Measurements from ENCODE around the gene CDH2.

DNA sequence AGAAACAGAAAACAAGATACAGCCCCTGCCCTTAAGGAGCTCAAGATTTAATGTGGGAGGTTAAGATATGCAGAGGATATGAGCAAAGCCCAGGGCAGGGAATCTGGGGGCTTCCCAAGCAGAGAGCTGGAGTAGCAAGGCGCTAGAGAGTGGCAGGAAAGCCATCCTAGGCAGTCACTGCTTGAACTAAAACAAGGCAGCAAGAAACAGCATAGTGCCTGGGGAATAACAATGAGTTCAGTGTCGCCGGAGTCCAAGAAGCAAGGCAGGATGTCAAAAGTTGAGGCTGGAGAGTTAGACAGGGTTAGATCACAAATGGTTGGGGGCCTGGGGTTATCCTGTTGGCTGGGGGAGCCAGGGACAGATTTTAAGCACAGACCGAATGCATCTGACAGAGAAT is 24.6 kb downstream of the CDH2 start:
- TF ChIP-seq STAT1 (IDR thresholded peaks at IDR 0.05; ENCODE audit: unreplicated experiment) (no peak), CREB1 (CRISPR knock-in tag; IDR thresholded peaks at IDR 0.05; ENCODE audit: low read depth) (no peak), EZH2 (IDR thresholded peaks at IDR 0.05; ENCODE audit: low read depth, unreplicated experiment) (no peak), POLR2AphosphoS5 (IDR thresholded peaks at IDR 0.05; ENCODE audit: low read depth) (no peak), EZH2phosphoT487 (IDR thresholded peaks at IDR 0.05; ENCODE audit: unreplicated experiment) (no peak), NANOG (IDR thresholded peaks at IDR 0.05; ENCODE audit: borderline replicate concordance) (no peak), JUNB (IDR thresholded peaks at IDR 0.05; ENCODE audit: unreplicated experiment) (no peak), ZNF114 (CRISPR knock-in tag; IDR thresholded peaks at IDR 0.05) (no peak), ZNF331 (CRISPR knock-in tag; IDR thresholded peaks at IDR 0.05; ENCODE audit: low read depth) (no peak)
- TF ChIP-seq, protein P1, sequence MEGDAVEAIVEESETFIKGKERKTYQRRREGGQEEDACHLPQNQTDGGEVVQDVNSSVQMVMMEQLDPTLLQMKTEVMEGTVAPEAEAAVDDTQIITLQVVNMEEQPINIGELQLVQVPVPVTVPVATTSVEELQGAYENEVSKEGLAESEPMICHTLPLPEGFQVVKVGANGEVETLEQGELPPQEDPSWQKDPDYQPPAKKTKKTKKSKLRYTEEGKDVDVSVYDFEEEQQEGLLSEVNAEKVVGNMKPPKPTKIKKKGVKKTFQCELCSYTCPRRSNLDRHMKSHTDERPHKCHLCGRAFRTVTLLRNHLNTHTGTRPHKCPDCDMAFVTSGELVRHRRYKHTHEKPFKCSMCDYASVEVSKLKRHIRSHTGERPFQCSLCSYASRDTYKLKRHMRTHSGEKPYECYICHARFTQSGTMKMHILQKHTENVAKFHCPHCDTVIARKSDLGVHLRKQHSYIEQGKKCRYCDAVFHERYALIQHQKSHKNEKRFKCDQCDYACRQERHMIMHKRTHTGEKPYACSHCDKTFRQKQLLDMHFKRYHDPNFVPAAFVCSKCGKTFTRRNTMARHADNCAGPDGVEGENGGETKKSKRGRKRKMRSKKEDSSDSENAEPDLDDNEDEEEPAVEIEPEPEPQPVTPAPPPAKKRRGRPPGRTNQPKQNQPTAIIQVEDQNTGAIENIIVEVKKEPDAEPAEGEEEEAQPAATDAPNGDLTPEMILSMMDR (conservative IDR thresholded peaks at IDR 0.05; ENCODE audit: low read depth in 2 of 2), result no peak
- TF ChIP-seq, protein P2, sequence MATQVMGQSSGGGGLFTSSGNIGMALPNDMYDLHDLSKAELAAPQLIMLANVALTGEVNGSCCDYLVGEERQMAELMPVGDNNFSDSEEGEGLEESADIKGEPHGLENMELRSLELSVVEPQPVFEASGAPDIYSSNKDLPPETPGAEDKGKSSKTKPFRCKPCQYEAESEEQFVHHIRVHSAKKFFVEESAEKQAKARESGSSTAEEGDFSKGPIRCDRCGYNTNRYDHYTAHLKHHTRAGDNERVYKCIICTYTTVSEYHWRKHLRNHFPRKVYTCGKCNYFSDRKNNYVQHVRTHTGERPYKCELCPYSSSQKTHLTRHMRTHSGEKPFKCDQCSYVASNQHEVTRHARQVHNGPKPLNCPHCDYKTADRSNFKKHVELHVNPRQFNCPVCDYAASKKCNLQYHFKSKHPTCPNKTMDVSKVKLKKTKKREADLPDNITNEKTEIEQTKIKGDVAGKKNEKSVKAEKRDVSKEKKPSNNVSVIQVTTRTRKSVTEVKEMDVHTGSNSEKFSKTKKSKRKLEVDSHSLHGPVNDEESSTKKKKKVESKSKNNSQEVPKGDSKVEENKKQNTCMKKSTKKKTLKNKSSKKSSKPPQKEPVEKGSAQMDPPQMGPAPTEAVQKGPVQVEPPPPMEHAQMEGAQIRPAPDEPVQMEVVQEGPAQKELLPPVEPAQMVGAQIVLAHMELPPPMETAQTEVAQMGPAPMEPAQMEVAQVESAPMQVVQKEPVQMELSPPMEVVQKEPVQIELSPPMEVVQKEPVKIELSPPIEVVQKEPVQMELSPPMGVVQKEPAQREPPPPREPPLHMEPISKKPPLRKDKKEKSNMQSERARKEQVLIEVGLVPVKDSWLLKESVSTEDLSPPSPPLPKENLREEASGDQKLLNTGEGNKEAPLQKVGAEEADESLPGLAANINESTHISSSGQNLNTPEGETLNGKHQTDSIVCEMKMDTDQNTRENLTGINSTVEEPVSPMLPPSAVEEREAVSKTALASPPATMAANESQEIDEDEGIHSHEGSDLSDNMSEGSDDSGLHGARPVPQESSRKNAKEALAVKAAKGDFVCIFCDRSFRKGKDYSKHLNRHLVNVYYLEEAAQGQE (IDR thresholded peaks at IDR 0.05; ENCODE audit: unreplicated experiment), result no peak
- TF ChIP-seq, protein P3, sequence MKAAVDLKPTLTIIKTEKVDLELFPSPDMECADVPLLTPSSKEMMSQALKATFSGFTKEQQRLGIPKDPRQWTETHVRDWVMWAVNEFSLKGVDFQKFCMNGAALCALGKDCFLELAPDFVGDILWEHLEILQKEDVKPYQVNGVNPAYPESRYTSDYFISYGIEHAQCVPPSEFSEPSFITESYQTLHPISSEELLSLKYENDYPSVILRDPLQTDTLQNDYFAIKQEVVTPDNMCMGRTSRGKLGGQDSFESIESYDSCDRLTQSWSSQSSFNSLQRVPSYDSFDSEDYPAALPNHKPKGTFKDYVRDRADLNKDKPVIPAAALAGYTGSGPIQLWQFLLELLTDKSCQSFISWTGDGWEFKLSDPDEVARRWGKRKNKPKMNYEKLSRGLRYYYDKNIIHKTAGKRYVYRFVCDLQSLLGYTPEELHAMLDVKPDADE (IDR thresholded peaks at IDR 0.05), result no peak
